GM08714 (cell line): ENCODE data around the gene DSC2.

Experiments
- H3K4me3 ChIP-seq: fragments of 200-500 bp; sonication (Bioruptor generic); 2 replicates; pipeline ENCODE4 v1.5.1; 2014; ENCODE audit warnings: mild to moderate bottlenecking, low read length, inconsistent platforms
- ZNF274 ChIP-seq: IDR thresholded peaks from 2 replicates; pipeline ENCODE4 v1.6.1; 2012; ENCODE audit warnings: mild to moderate bottlenecking, low read depth, low read length

The DSC2 gene

GRCh38 chr18:31102941-31103340 is 720 bp upstream of the DSC2 start:
- no peak overlapping the region for H3K4me3 ChIP-seq
- TF ChIP-seq ZNF274 = no peak

- H3K4me3 ChIP-seq = peak overlapping the region; percentile 55
- no peak for TF ChIP-seq ZNF274
Observed at GRCh38 chr18:31101183-31102024, 817 bp downstream of the DSC2 start.

- TF ChIP-seq ZNF274 = no peak
- H3K4me3 ChIP-seq = peak overlapping the region; percentile 55
Observed at GRCh38 chr18:31100436-31101182, 1.6 kb downstream of the DSC2 start.

DNA sequence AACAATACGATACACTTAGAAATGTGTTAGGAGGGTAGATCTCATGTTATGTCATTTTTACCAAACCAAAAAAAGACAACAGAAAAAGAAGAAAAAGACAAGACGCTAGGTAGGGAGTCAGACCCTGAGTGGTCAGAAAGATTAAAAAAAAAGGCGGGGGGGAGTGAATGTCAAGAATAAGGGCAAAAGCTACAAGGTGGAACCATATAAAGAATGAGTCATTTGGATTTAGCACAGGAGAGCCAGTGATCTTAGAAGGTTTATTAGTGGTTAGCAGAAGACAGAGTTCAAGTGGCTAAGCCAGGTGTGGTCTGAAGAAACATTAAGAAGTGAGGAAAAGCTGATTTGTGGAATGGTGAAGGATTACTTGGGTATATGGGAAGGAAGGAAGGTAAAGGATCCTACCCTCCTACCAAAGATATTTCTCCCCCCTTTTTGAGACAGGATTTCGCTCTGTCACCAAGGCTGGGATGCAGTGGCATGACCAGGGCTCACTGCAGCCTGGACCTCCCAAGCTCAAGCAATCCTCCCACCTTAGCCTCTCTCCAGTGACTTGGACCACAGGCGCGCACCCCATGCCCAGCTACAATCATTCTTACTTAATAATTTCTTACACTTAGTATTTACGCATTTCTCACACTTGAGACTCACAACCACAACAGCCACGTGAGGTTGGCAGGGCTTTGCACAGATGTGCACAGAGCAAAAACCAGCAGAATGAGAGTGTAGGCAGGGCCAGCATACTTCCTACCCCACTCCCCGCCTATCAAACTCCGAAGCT is 2.6 kb downstream of the DSC2 start:
- TF ChIP-seq ZNF274 = no peak
- no peak overlapping the region for H3K4me3 ChIP-seq

- H3K4me3 ChIP-seq = no peak overlapping the region
Observed at GRCh38 chr18:31098878-31099277, 3.3 kb downstream of the DSC2 start.

DNA sequence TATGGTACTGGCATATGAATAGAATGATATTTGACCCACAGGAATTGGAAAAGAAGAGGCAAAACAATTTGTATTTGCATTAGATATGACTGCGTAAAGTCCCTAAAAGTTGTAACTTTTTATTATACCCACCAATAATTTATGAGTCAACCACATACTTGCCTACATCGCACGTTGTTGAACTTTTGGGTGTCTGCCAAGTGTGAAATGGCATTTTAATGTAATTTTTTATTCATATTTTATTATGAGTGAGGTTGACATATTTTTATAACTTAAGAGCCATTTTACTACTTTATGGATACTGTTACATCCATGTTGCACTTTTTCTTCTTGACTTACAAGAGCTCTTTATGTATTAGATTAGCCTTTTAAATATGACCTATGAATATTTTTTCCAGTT is 4.6 kb downstream of the DSC2 start:
- TF ChIP-seq ZNF274 = no peak
- H3K4me3 ChIP-seq = no peak overlapping the region

More at GRCh38 chr18:31098878-31099277, 3.3 kb downstream of the DSC2 start:
- TF ChIP-seq ZNF274 = no peak

GRCh38 chr18:31093880-31094279 is 8.3 kb downstream of the DSC2 start:
- no peak overlapping the region for H3K4me3 ChIP-seq
- no peak for TF ChIP-seq ZNF274

DNA sequence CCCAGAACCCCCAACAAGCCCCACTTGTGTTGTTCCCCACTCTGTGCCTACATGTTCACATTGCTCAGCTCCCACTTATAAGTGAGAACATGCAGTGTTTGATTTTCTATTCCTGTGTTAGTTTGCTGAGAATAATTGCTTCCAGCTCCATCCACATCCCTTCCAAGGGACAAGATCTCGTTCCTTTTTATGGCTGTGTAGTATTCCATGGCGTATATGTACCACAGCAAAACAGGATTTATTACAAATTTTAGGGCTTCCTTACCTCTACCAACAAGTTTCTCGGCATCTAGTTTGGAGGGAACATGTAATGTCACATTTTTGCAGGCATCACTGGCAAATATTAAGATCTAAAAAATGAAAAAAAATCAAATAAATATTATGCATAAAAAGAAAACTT is 8.9 kb downstream of the DSC2 start:
- no peak for TF ChIP-seq ZNF274
- H3K4me3 ChIP-seq = no peak overlapping the region

DNA sequence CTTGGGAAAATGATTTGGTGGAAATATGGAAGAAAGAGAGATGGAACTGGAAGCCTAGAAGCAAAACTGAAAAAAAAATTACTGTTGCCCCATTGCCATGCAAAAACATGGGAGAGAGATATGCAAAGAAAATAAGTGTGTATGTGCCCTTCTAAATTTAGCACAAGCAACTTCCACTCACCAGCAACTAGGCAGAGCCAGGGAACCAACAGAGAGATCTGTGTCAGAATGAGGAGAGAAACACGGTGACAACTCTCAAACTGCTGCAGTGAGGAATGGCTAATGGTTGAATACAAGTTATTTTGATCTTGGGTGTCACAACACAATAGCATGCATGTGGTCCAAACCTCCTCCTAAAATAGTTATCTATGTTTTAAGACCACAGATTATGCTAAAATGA is 10.9 kb downstream of the DSC2 start:
- no peak overlapping the region for H3K4me3 ChIP-seq
- no peak for TF ChIP-seq ZNF274

DNA sequence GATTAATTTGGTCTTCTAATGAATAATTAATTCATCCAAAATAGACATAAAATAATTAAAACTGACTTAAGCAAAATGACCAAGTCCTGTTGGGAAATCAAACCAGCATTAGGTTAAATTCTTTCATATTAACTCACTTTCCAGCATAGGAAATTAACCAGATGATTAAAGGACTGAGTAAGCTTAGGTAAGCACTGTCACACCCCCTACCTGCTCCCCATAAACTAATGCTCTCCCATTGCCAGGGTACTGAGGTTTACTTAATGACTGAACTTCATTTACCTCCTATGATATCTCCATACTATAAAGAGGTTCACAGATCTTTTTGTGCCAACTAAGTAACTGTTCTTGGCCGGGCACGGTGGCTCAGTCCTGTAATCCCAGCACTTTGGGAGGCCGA is 13.7 kb downstream of the DSC2 start:
- no peak overlapping the region for H3K4me3 ChIP-seq
- no peak for TF ChIP-seq ZNF274

GRCh38 chr18:31079973-31080372 is 22.2 kb downstream of the DSC2 start:
- H3K4me3 ChIP-seq = no peak overlapping the region
- TF ChIP-seq ZNF274 = no peak

DNA sequence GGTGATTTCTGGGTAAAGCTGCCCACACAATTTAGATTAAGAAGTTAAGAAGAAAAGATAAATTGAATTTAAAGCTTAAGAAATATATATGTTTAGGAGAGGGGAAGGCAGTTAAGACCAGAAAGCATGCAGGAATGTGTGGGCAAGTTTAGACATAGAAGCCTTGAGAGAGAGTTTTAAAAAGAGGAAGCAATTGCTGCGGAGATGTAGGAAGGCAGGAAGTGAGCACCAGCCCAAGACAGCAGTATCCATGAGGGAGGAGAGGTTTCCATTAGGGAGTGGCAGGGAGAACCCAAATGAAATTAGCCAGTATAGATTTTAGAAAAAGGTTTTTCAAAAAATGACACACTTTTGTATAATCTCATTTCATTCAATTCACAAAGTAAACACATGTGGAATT is 24.3 kb downstream of the DSC2 start:
- no peak for TF ChIP-seq ZNF274
- H3K4me3 ChIP-seq = no peak overlapping the region

GRCh38 chr18:31072175-31072574 is 30.0 kb downstream of the DSC2 start:
- no peak for TF ChIP-seq ZNF274
- no peak overlapping the region for H3K4me3 ChIP-seq

DNA sequence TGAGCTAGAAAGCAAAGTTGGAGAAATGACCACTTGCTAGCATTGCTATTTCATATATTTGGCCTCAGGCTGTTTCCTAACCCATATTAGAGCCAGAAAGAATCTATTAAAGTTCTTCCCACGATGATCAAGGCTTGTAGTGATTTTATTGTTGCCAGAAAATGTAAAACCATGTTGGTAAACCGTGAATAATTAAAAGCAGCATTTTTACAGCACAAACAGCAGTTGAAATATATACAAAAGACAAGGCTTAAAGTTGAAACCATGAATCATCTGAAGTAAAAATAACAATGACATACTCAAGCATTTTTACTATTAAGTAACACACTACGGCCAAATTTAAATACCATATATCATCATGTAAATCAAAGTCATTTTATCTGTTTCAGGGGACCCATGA is 32.0 kb downstream of the DSC2 start:
- no peak for TF ChIP-seq ZNF274
- H3K4me3 ChIP-seq = no peak overlapping the region

- TF ChIP-seq ZNF274 = no peak
- H3K4me3 ChIP-seq = no peak overlapping the region
Observed at GRCh38 chr18:31066266-31066665, 36.0 kb downstream of the DSC2 start.
